Stimulated activated CD4-positive, alpha-beta T cell treated with anti-CD3 and anti-CD28 coated beads, Interleukin-4, amount 100 ng/mL, for 1 hour (primary cell): ENCODE results near the gene PPP1R13B.

Source experiments
- DNase-seq: peaks from one replicate; pipeline ENCODE4 v3.0.0-alpha.2; 2020

PPP1R13B gene

DNA sequence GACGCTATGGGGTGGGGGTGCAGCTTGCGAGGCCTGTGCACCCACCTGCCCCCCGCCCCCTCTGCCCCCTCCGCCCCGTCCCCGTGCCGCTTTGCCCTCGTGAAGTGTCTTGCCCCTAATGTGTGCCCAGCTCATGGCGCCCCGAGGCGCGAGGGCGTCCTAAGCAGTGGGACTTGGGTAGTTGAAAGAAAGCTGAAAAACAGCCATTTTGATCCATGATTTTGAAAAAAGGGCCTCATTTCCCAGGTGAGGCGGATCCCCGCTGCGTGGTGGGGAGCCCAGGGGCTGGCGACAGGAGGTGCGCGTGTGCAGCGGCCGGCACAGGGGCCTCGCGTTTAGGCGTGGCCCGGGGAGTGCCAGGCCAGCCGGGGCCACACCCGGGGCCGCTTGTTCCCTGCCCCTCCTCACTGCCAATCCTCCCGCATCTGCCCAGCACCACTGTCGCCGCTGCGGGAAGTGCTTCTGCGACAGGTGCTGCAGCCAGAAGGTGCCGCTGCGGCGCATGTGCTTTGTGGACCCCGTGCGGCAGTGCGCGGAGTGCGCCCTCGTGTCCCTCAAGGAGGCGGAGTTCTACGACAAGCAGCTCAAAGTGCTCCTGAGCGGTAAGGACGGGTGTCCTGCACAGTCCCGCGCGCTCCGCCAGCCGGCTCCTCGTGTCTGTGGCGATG lies 119.9 kb downstream of the PPP1R13B start:
- no peak for DNase-seq

DNA sequence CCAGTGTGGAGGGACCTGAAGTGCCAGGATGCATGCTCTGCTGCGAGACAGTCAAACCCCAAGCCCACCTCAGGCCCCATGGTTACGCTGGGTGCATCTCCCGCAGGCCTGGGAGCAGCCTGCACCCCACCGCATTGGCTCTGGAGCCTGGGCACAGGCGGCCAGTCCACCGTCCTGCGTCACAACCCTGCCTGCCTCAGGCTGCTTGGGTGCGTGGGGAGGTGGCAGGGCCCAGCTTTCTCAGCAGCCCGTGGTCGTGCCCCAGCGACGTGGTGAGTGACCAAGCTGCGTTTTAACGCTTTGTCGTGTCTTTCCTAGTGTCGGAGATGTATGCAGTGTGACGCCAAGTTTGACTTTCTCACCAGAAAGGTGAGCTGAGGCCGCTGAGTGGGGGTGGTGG lies 120.9 kb downstream of the PPP1R13B start:
- DNase-seq, result no peak

- no peak for DNase-seq
Observed at GRCh38 chr14:103725739-103726395, 121.5 kb downstream of the PPP1R13B start.

DNA sequence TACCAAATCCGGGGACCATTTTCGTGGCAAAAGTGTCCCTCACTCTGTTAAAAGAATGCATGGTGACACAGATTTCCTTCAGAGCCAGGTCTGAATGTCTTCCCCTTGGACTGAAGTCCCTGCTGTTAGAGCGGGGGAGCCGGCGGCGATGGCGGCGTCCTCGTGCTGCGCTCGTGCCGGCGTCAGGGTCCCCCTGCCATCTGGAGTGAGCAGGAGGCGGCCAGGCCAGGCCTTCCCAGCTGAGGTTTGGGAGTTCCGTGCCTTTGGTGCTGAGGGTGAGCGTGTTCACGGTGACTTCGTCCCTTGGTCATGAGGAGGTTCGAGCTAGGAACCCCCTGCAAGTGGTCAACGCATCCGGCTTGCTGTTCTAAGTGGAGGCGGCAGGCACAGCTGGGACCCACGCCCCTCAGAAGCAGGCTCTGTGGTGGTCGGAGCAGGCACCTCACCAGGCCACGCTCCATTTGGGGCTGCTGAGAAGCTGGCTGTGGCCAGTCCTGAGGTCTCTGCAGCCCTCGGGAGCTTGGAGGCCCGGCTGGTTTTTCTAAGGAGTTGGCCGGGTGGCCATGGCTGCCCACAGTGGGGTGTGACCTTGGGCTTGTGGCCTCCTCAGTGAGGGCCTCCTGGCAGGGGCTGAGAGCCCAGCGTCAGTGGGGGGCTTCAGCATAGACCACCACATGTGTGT lies 122.2 kb downstream of the PPP1R13B start:
- no peak for DNase-seq

DNA sequence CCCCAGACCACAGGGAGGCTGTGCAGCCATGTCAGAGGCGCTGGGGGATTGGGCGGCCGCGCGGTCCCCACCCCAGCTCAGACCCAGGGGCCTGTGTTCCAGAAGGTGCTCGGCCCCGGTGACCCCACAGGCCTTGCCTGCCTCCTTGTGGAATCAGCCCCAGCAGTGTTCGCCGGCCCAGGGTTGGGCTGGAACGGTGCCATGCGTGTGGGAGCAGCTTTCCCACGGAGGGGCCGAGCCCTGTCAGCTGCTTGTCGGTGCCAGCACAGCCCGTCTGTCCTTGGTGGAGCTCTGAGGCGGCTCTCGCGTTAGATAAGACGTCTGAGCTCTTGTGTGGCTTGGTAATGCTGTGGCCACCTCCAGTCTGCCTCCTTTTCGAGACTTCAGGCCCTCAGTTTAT lies 123.3 kb downstream of the PPP1R13B start:
- DNase-seq, result no peak

DNA sequence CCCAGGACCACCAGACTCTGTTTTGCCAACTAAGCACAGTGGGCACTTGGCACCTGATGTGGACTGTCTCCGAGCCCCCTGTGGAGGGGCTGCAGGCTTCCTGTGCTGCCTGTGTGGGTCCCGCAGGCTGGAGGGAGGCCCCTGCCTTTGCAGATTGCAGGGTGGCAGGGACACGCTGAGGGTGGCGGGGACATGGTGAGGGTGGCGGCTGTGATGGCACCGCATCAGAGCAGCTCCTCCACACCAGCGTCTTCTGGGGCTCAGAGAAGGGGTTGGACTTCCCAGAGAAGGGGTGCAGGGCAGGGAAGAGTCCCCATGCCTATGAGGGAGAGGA lies 123.7 kb downstream of the PPP1R13B start:
- DNase-seq, result no peak

- peak; percentile 41 for DNase-seq
Observed at GRCh38 chr14:103721334-103722120, 125.8 kb downstream of the PPP1R13B start.

GRCh38 chr14:103719751-103720150 lies 127.6 kb downstream of the PPP1R13B start:
- DNase-seq, result no peak

GRCh38 chr14:103718572-103718971 lies 128.8 kb downstream of the PPP1R13B start:
- DNase-seq, result no peak

- DNase-seq, result no peak
Observed at GRCh38 chr14:103716899-103717411, 130.4 kb downstream of the PPP1R13B start.

GRCh38 chr14:103716091-103716801 lies 131.1 kb downstream of the PPP1R13B start:
- DNase-seq, result peak; percentile 30

- peak; percentile 99 for DNase-seq
Observed at GRCh38 chr14:103715052-103716000, 132.0 kb downstream of the PPP1R13B start, which contains the start of the genes XRCC3 and ZFYVE21. Gene XRCC3, minus strand, starts transcription at chr14:103715451. Its CDS starts 4,364 bp downstream, at chr14:103711087. Gene ZFYVE21, plus strand, starts transcription at chr14:103715810. Its CDS starts 32 bp downstream, at chr14:103715842.

- no peak for DNase-seq
Observed at GRCh38 chr14:103714063-103714724, 133.2 kb downstream of the PPP1R13B start.

GRCh38 chr14:103713304-103714062 lies 133.9 kb downstream of the PPP1R13B start:
- no peak for DNase-seq

DNA sequence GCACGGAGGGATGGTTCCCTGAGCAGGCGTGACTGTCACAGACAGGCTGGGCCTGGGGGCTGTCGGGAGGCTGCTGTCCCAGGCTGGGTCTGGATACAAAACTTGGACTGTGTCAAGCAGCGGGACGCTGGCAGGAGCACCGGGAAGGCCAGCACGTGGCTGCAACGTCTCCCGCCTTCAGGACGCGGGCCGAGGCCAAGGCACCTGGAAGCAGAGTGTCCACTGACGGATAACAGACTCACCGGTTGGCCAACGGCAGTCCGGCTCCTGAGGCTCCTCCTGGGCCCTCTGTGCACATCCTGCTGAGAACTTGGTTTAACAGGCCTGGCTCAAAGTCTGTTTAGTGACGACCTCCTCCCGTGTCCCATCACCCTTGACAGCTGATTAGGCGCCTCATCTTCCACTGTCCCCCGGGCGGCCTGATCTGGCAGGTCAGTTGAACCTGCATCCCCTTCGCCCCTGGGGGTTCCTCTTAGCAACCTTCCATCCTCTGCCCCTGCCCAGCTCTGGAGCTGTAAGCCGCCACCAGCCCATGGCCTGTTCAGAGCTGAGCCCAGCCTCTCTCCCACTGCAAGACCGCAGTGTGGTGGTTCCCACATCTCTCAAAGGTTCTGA lies 134.6 kb downstream of the PPP1R13B start:
- no peak for DNase-seq

GRCh38 chr14:103711516-103712431 lies 135.6 kb downstream of the PPP1R13B start:
- no peak for DNase-seq

DNA sequence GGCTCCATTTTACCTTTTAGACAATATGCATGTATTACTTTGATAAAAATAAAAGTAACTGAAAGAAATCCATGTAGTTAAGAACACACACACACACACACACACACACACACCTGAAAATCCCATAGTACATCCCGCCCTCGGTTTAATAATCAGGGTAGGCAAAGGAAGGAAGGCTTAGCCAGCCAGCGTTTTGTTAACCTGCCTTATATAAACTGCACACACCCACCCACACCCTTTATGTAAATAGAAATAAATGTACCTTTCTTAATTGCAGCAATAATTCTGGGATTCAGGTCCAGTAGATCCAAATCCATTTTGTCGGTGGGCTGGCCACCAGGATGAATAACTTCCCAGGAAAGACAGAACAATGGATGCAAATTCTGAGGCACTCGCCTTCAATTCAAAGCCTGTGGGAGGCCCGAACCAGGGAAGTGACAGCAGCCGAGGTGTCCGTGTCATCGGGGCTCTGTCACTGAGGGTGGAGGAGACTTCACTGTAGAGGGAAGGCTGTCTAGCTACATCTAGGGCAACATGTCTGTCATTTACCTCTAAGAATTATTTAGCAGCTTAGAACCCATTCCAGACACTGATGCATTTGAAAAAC lies 136.5 kb downstream of the PPP1R13B start:
- no peak for DNase-seq

GRCh38 chr14:103709814-103710213 lies 137.6 kb downstream of the PPP1R13B start:
- DNase-seq, result no peak
